Left renal pelvis (tissue), 4 donors: ENCODE results near the gene VN1R2. TPM values are rescaled to one million over a fixed set of nuclear protein-coding genes. Genes with fewer than 3 reads are reported as not detected.

Source experiments
- polyA plus RNA-seq, 4 donors: library from polyadenylated mRNA; unstranded; fragments of 120-200 nt; gene quantifications; one replicate each; pipeline ENCODE4 v1.2.1, GENCODE V29; 2013; ENCODE audit not compliant: insufficient read length in 4 of 4

Gene VN1R2
- polyA plus RNA-seq, 4 donors = 0.15 to 0.34 TPM; not detected in 2

Other genes starting within 250 kb of the VN1R2 start
- under 1 TPM in 2 of 4 donors, not detected in 2; 0.16 to 0.18 TPM for gene ERVV-1, start 244.4 kb upstream of the VN1R2 start, polyA plus RNA-seq
- under 1 TPM in 1 of 4 donors, not detected in 3; 0.20 TPM for gene ERVV-2, start 213.6 kb upstream of the VN1R2 start, polyA plus RNA-seq
- 10 to 100 TPM; 29.1 to 65.9 (median 44.3) TPM for gene ZNF160, start 154.9 kb upstream of the VN1R2 start, polyA plus RNA-seq
- 10 to 100 TPM; 21.1 to 25.7 (median 21.6) TPM for gene ZNF415, start 125.4 kb upstream of the VN1R2 start, polyA plus RNA-seq
- 10 to 100 TPM in 3 of 4 donors, 1 to 10 TPM in 1; 9.4 to 14.0 (median 12.4) TPM for gene ZNF347, start 99.2 kb upstream of the VN1R2 start, polyA plus RNA-seq
- gene ZNF665, start 64.9 kb upstream of the VN1R2 start, polyA plus RNA-seq = 1 to 10 TPM; 6.8 to 9.3 (median 9.0) TPM
- 10 to 100 TPM; 48.5 to 54.5 (median 49.2) TPM for gene ZNF677, start 3.4 kb upstream of the VN1R2 start, polyA plus RNA-seq
- gene VN1R4, start 9.4 kb downstream of the VN1R2 start, polyA plus RNA-seq = not detected
- gene ZNF845, start 75.5 kb downstream of the VN1R2 start, polyA plus RNA-seq = 10 to 100 TPM in 1 of 4 donors, 1 to 10 TPM in 3; 6.8 to 11.0 (median 8.7) TPM
- 10 to 100 TPM in 2 of 4 donors, 1 to 10 TPM in 2; 5.0 to 14.2 (median 10.9) TPM for gene ZNF525, start 107.4 kb downstream of the VN1R2 start, polyA plus RNA-seq
- gene ZNF765, start 136.9 kb downstream of the VN1R2 start, polyA plus RNA-seq = 10 to 100 TPM; 10.0 to 15.4 (median 12.3) TPM
- gene ZNF761, start 173.7 kb downstream of the VN1R2 start, polyA plus RNA-seq = 10 to 100 TPM; 10.4 to 14.6 (median 14.2) TPM
- gene ZNF813, start 209.4 kb downstream of the VN1R2 start, polyA plus RNA-seq = 1 to 10 TPM; 3.6 to 7.4 (median 6.7) TPM